Pancreas (tissue), 10 donors: Measurements from ENCODE around the gene INO80E. TPM values are rescaled to one million over a fixed set of nuclear protein-coding genes. Genes with fewer than 3 reads are reported as not detected.

ENCODE experiments used
- ATAC-seq, 4 donors: fragments of 200-7000 bp; cut with Tn5 transposase; one replicate each; pipeline versions ENCODE4 v1.8.0 to v1.9.1; 2020; ENCODE audit warnings: mild to moderate bottlenecking in 4 of 4, moderate library complexity in 4 of 4
- DNase-seq, 6 donors: peaks; one replicate each; pipeline ENCODE4 v3.0.0-alpha.2; 2020
- FAIRE-seq: peaks from 2 replicates; lab custom pipeline; 2012; peaks lifted over from hg19 to GRCh38; lab: Jason Lieb, UNC
- H3K27ac ChIP-seq, 4 donors: fragments of 200-600 bp; sonication (generic); 1 replicate in 3 of 4; 2 replicates in 1 of 4; pipeline versions ENCODE4 v1.5.0 to v1.8.0; 2020
- H3K27me3 ChIP-seq, 4 donors: fragments of 200-600 bp; one replicate each; pipeline ENCODE4 v1.8.0; 2021
- H3K36me3 ChIP-seq, 3 donors: fragments of 200-600 bp; sonication (generic) in 1 of 3; one replicate each; pipeline versions ENCODE4 v1.5.0 to v1.8.0; 2020 to 2021
- H3K4me1 ChIP-seq, 3 donors: fragments of 200-600 bp; one replicate each; pipeline ENCODE4 v1.8.0; 2021
- H3K4me3 ChIP-seq, 4 donors: fragments of 200-600 bp; sonication (generic) in 2 of 4; one replicate each; pipeline versions ENCODE4 v1.5.0 to v1.8.0; 2020 to 2021
- H3K9me3 ChIP-seq, 4 donors: fragments of 200-600 bp; one replicate each; pipeline ENCODE4 v1.8.0; 2021
- WGBS, 2 donors: extraction: QIAGEN DNeasy Blood & Tissue Kit; methylation state at CpG; one replicate each; pipeline ENCODE4 v1.1.7; 2013; 5-methylcytosine and 5-hydroxymethylcytosine counted together
- intact Hi-C, 3 donors: fragments of 100-400 bp; cut with DNase I; formaldehyde crosslinking; loops; one replicate each; pipeline versions ENCODE4 v1.11.1 to v1.14.2; 2022
- polyA plus RNA-seq, 2 donors: library from polyadenylated mRNA; stranded (reverse); fragments of 200-250 nt; gene quantifications; one replicate each; pipeline ENCODE4 v1.2.3, GENCODE V29; 2013
- total RNA-seq, 6 donors: library from RNA; stranded (reverse); fragmentation: NEBNext Ultra II Directional in 4 of 6; extraction: Animal tissue kit (Norgen Biotek cat#: 25700) in 4 of 6; gene quantifications; one replicate each; pipeline versions ENCODE4 v1.2.1 to v1.2.4, GENCODE V29; 2021 to 2023
- TF ChIP-seq, protein P1 (sequence below), 4 donors: fragments of 200-600 bp; sonication (generic) in 3 of 4; IDR thresholded peaks; one replicate each; pipeline versions ENCODE4 v1.5.0 to v1.8.0; 2021; ENCODE audit warnings: antibody characterized with exemption in 4 of 4
- donor health status: healthy with polysubstance abuse.
- donor health status: DM: no; HTN: no; CAD: no; lungs with moderate emphysema.
- donor health status: DM: no; HTN: no; CAD: no.
- donor health status: control.
- donor health status: control.
- donor health status: Bipolar disorder and iron deficiency.
- donor health status: DM: yes; HTN: yes; CAD: no.
- donor health status: DM: no; HTN: no; CAD: no.
- donor health status: DM: no; HTN: no; CAD: no.
- donor health status: DM: yes; HTN: yes; CAD: no.

Gene INO80E
- total and polyA plus RNA-seq, 8 donors: 24.0 to 113 (median 32.5) TPM

DNA sequence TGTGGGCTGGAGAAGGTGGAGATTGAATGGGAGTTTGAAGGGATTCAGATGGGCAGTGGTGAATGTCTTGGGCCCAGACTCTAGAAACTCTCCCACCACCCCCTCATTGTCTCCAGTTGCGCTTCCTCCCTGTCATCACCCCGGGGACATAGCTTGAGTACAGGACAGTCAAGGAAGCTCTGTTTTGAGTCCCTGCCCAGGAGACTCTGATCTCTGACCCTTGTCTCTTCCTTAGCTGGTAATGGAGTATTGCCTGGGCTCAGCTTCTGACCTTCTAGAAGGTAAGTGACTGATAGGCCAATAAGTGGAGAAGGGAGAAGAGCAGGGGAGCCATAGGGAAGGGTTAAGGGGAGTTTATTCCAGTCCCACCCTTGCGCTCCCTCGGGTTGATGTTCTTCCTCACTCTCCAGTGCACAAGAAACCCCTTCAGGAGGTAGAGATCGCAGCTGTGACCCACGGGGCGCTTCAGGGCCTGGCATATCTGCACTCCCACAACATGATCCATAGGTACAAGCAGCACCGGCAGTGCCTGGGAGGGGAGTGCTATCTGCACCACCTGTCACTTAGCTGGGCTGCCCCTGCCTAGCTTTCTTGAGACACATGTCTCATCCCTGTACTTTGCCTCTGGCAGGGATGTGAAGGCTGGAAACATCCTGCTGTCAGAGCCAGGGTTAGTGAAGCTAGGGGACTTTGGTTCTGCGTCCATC, 17.3 kb upstream of the INO80E start:
- 94 to 95% methylated on average over 9 of the region's 9 CpGs for WGBS, 2 donors
- no peak overlapping the region for H3K4me3 ChIP-seq
- peaks cover 6 to 52% (median 26%) of the 10 kb centered on the region in 3 donors for H3K36me3 ChIP-seq
- no peak overlapping the region for H3K27ac ChIP-seq
- DNase-seq (no peak), FAIRE-seq (no peak), ATAC-seq (no peak)
- H3K27me3 ChIP-seq: no peaks in the 10 kb centered on the region
- H3K4me1 ChIP-seq: peaks cover 0 to 17% (median 9%) of the 10 kb centered on the region in 3 donors
- no peaks in the 10 kb centered on the region for H3K9me3 ChIP-seq
- TF ChIP-seq, protein P1, sequence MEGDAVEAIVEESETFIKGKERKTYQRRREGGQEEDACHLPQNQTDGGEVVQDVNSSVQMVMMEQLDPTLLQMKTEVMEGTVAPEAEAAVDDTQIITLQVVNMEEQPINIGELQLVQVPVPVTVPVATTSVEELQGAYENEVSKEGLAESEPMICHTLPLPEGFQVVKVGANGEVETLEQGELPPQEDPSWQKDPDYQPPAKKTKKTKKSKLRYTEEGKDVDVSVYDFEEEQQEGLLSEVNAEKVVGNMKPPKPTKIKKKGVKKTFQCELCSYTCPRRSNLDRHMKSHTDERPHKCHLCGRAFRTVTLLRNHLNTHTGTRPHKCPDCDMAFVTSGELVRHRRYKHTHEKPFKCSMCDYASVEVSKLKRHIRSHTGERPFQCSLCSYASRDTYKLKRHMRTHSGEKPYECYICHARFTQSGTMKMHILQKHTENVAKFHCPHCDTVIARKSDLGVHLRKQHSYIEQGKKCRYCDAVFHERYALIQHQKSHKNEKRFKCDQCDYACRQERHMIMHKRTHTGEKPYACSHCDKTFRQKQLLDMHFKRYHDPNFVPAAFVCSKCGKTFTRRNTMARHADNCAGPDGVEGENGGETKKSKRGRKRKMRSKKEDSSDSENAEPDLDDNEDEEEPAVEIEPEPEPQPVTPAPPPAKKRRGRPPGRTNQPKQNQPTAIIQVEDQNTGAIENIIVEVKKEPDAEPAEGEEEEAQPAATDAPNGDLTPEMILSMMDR (IDR thresholded peaks at IDR 0.05): no peak
- intact Hi-C loops: no loop called here

DNA sequence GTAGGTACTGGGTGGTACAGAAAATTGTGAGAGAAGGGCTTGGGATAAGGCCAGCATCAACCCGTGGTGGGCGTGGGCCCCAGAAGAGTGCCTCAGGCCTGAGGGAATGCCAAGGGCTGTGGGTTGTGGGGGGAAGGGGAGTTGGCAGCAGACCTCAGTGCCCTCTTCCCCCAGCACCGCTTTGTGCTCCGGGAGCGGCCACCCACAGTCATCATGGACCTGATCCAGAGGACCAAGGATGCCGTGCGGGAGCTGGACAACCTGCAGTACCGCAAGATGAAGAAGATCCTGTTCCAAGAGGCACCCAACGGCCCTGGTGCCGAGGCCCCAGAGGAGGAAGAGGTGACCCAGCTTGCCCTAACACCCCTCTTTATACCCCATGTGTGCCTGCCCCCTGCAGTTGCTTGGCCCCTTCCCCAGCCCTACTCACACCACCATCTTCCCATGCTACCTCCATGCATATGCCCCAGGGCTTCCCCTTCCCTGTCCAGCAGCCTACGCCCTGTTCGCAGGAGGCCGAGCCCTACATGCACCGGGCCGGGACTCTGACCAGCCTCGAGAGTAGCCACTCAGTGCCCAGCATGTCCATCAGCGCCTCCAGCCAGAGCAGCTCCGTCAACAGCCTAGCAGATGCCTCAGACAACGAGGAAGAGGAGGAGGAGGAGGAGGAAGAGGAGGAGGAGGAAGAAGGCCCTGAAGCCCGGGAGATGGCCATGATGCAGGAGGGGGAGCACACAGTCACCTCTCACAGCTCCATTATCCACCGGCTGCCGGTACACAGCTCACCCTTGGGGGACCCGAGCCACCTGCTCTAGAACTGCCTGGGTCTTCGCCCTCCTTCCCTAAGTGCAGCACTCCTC, 13.3 kb upstream of the INO80E start:
- H3K4me3 ChIP-seq: no peak overlapping the region
- H3K27me3 ChIP-seq: no peaks in the 10 kb centered on the region
- 91 to 93% methylated on average over 21 to 24 of the region's 24 CpGs for WGBS, 2 donors
- H3K4me1 ChIP-seq: no peaks in the 10 kb centered on the region
- H3K9me3 ChIP-seq: no peaks in the 10 kb centered on the region
- no peak for FAIRE-seq
- ATAC-seq: no peak
- intact Hi-C loops: no loop called here
- no peak overlapping the region for H3K27ac ChIP-seq
- H3K36me3 ChIP-seq: peaks cover 6 to 90% (median 42%) of the 10 kb centered on the region in 3 donors
- no peak for DNase-seq
- TF ChIP-seq, protein P1 (IDR thresholded peaks at IDR 0.05): no peak

DNA sequence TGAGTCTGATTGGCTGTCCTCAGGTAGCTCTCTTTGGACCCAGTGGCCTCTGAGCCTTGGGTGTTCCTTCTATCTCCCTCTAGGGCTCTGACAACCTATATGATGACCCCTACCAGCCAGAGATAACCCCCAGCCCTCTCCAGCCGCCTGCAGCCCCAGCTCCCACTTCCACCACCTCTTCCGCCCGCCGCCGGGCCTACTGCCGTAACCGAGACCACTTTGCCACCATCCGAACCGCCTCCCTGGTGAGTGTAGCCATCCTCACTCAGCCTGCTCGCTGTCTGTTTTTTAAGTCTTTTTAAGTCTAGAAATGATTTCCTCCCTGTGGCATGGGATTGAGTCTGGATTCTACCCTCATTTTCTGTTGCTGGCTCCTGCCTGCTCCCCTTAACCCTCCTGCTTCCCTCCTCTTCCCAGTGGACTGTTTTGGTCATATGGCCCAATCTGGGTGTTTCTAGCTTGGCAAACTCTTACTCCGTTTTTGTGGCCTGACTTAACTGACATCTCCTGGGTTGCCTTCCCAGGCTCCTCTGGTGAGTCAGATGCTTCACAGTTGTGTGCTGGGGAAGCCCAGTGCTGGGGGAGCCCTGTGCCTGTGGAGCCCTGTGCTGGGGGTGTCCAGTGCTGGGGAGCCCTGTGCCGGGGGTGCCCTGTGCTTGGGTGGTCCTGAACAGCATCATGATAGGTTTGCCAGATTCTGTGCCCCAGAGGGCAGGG, 12.5 kb upstream of the INO80E start:
- Histone ChIP-seq H3K4me3 (no peak overlapping the region), H3K27ac (no peak overlapping the region), H3K36me3 (peaks cover 6 to 88% (median 38%) of the 10 kb centered on the region in 3 donors), H3K27me3 (no peaks in the 10 kb centered on the region), H3K9me3 (no peaks in the 10 kb centered on the region), H3K4me1 (no peaks in the 10 kb centered on the region)
- no peak for DNase-seq
- no peak for ATAC-seq
- intact Hi-C loops: no loop called here
- TF ChIP-seq, protein P1 (IDR thresholded peaks at IDR 0.05): no peak
- 84 to 89% methylated on average over 12 of the region's 12 CpGs for WGBS, 2 donors
- FAIRE-seq: no peak

DNA sequence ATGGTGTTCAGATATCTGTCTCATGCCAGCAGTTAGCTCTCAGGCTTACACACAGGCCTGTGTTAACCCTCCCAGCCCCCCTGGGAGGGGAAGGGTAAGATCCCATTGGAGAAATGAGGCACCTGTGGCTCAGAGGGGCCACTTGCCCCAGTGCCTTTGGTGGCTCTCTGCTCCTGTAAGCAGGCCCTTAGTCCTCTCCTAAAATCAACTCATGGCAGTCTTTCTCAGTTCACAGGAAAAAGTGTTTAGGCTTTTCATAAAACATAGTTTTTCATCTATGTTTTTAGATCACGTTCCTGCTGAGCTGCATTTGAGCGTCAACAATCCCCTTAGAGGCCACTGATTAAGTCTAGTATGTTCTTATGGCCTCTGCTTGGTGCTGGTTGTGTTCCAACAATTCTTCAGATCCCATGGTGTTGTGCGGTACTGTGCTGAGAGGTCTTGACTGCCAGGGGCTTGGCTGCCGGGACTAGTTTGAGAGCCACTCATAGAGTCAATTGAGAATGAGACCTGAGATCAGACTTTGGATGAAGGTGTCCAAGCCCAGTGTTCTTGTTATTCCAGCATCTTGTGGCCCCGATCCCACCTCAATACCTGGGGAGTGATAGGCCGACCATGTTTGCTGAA, 11.8 kb upstream of the INO80E start:
- TF ChIP-seq, protein P1 (IDR thresholded peaks at IDR 0.05): no peak
- FAIRE-seq (no peak), ATAC-seq (no peak), DNase-seq (no peak)
- Histone ChIP-seq H3K4me3 (no peak overlapping the region), H3K9me3 (no peaks in the 10 kb centered on the region), H3K27me3 (no peaks in the 10 kb centered on the region), H3K27ac (no peak overlapping the region), H3K4me1 (no peaks in the 10 kb centered on the region), H3K36me3 (peaks cover 2 to 81% (median 38%) of the 10 kb centered on the region in 3 donors)
- intact Hi-C loops: no loop called here
- 82 to 88% methylated on average over 6 of the region's 6 CpGs for WGBS, 2 donors
